ENCODE data around the gene C7orf57. TPM values are rescaled to one million over a fixed set of nuclear protein-coding genes. Genes with fewer than 3 reads are reported as not detected.

C7orf57 gene
- total RNA-seq, 2 donors from 2014 or later, result 0.34 TPM; not detected in 1

DNA sequence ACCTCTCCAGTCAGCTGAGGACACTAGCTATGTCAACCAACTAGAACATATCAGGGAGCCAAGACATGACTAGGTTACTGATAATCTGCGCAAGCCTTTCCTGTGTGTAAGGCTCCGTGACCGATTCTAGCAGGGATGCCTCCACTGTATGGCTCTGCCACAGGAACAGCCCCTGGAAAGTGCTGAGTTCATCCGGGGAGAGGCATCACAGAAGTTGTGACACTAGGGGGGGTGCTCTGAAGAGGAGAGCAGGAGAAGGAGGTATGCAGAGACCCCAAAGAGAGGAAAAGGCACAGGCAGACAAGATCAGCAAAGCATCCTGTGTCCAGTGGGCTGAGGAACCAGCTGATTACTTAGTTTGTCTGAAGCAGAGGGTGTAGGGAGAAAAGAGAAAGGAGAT lies 67.2 kb downstream of the C7orf57 start:
- TF ChIP-seq, protein P1, sequence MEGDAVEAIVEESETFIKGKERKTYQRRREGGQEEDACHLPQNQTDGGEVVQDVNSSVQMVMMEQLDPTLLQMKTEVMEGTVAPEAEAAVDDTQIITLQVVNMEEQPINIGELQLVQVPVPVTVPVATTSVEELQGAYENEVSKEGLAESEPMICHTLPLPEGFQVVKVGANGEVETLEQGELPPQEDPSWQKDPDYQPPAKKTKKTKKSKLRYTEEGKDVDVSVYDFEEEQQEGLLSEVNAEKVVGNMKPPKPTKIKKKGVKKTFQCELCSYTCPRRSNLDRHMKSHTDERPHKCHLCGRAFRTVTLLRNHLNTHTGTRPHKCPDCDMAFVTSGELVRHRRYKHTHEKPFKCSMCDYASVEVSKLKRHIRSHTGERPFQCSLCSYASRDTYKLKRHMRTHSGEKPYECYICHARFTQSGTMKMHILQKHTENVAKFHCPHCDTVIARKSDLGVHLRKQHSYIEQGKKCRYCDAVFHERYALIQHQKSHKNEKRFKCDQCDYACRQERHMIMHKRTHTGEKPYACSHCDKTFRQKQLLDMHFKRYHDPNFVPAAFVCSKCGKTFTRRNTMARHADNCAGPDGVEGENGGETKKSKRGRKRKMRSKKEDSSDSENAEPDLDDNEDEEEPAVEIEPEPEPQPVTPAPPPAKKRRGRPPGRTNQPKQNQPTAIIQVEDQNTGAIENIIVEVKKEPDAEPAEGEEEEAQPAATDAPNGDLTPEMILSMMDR (IDR thresholded peaks at IDR 0.05), result no peak
- Histone ChIP-seq H3K4me3 (no peak overlapping the region), H3K36me3 (no peaks in the 10 kb centered on the region), H3K27me3 (replicated peaks; ENCODE audit: insufficient read depth) (no peaks in the 10 kb centered on the region), H3K9me3 (no peaks in the 10 kb centered on the region), H3K4me1 (replicated peaks) (no peaks in the 10 kb centered on the region), H3K27ac (no peak overlapping the region)
- intact Hi-C loops (cut with DNase I), result no loop called here
- WGBS, result 95% methylated on average over 4 of the region's 4 CpGs
- no peak for DNase-seq (ENCODE audit: low spot score)

DNA sequence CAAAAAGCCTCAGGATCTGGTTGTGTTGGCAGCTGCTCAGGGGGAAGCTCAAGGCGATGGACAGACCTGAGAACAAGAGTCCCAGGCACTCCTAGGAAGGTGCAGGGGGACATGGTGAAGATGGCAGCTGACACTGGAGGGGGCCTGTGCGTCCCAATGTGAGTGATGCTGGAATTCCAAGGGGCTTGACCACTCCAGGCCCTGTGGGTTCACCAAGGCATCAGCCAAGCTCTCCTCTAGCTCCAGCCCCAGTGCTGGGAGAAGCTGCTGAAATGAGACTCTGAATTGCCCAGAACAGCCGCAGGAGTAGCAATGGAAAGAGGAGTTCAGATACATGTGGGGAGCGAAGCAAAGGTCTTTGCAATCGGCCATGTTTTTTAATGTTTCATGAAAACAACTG lies 69.7 kb downstream of the C7orf57 start:
- intact Hi-C loops (cut with DNase I), result no loop called here
- Histone ChIP-seq H3K27ac (no peak overlapping the region), H3K27me3 (replicated peaks; ENCODE audit: insufficient read depth) (no peaks in the 10 kb centered on the region), H3K9me3 (no peaks in the 10 kb centered on the region), H3K4me1 (replicated peaks) (no peaks in the 10 kb centered on the region), H3K36me3 (no peaks in the 10 kb centered on the region), H3K4me3 (no peak overlapping the region)
- TF ChIP-seq, protein P1 (IDR thresholded peaks at IDR 0.05), result no peak
- TF ChIP-seq POLR2A (IDR thresholded peaks at IDR 0.05), result no peak
- no peak for TF ChIP-seq POLR2AphosphoS5 (IDR thresholded peaks at IDR 0.05)
- DNase-seq (ENCODE audit: low spot score), result no peak
- 95% methylated on average over 5 of the region's 5 CpGs for WGBS

DNA sequence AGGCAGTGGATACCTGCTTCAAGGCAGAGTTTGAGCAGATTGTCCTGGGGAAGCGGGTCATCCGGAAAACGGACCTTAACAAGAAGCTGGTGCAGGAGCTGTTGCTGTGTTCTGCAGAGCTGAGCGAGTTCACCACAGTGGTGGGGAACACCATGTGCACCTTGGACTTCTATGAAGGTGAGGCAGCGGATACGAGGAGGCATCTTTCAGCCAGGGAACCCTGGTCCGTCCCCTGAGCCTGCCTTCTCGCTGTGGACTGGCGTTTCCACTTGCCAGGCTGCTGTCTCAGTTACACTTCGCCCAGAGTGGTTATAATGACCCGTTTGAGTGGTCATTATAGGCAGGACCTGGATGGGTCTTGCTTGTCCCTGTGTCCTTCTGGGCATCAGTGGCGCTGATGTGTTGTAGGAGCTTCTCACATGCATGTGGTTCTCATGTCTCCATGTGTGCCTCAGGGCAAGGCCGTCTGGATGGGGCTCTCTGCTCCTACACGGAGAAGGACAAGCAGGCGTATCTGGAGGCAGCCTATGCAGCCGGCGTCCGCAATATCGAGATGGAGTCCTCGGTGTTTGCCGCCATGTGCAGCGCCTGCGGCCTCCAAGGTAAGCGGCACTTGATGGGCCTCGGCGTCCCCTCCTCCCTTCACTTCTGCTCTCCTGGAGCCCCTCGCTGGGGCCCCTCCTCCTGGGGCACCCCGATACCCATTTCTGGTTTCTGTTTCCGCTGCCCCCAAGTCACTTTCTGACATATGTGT lies 71.7 kb downstream of the C7orf57 start:
- DNase-seq (ENCODE audit: low spot score), result no peak
- no peaks in the 10 kb centered on the region for H3K4me1 ChIP-seq (replicated peaks)
- H3K9me3 ChIP-seq, result no peaks in the 10 kb centered on the region
- TF ChIP-seq POLR2A (IDR thresholded peaks at IDR 0.05), result no peak
- TF ChIP-seq, protein P1 (IDR thresholded peaks at IDR 0.05), result no peak
- TF ChIP-seq POLR2AphosphoS5 (IDR thresholded peaks at IDR 0.05), result no peak
- H3K4me3 ChIP-seq, result no peak overlapping the region
- no peaks in the 10 kb centered on the region for H3K27me3 ChIP-seq (replicated peaks; ENCODE audit: insufficient read depth)
- H3K36me3 ChIP-seq, result no peaks in the 10 kb centered on the region
- 91% methylated on average over 29 of the region's 29 CpGs for WGBS
- no peak overlapping the region for H3K27ac ChIP-seq
- intact Hi-C loops (cut with DNase I), result no loop called here

DNA sequence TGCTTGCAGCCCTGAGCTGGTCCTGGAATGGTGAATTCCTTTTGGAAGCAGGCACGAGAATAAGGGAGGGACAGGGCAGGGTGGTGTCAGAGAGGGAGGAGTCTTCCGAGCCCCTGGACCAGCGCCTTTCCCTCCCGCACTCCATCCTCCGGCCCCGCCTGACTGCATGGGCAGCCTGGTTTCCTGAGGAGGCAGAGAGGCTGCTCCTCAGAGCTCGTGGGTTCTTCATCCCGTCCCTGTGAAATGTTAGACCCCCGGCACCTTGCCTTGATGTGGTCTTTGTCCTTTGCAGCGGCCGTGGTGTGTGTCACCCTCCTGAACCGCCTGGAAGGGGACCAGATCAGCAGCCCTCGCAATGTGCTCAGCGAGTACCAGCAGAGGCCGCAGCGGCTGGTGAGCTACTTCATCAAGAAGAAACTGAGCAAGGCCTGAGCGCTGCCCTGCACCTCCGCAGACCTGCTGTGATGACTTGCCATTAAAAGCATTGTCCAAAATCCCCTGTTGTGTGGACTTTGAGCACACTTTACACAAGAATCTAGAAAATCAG lies 72.7 kb downstream of the C7orf57 start:
- no peak overlapping the region for H3K27ac ChIP-seq
- H3K27me3 ChIP-seq (replicated peaks; ENCODE audit: insufficient read depth), result no peaks in the 10 kb centered on the region
- DNase-seq (ENCODE audit: low spot score), result no peak
- H3K4me1 ChIP-seq (replicated peaks), result no peaks in the 10 kb centered on the region
- 90% methylated on average over 18 of the region's 18 CpGs for WGBS
- H3K4me3 ChIP-seq, result no peak overlapping the region
- H3K36me3 ChIP-seq, result no peaks in the 10 kb centered on the region
- no peaks in the 10 kb centered on the region for H3K9me3 ChIP-seq
- TF ChIP-seq POLR2AphosphoS5 (IDR thresholded peaks at IDR 0.05), result no peak
- TF ChIP-seq POLR2A (IDR thresholded peaks at IDR 0.05), result no peak
- TF ChIP-seq, protein P1 (IDR thresholded peaks at IDR 0.05), result no peak
- intact Hi-C loops (cut with DNase I), result no loop called here
